NCI-H226 (cell line): ENCODE data around the gene CFC1B.
A peak's percentile ranks its signal among the peaks of the same experiment; 100 is the strongest.
"Not testable (repeated sequence)": the region's sequence is repeated elsewhere in the genome, so short reads cannot be mapped to it uniquely, and the experiment has no call there.

ENCODE experiments used
- DNase-seq: peaks from one replicate; pipeline ENCODE4 v3.0.0-alpha.2; 2015

Gene CFC1B

GRCh38 chr2:130520992-130521391 lies at the start of gene CFC1B:
CFC1B (plus strand) TSS chr2:130521222; CDS start chr2:130521485, 263 bp downstream.
- DNase-seq = not testable (repeated sequence)

- DNase-seq = not testable (repeated sequence)
These were observed 29.9 kb upstream of the CFC1B start for GRCh38 chr2:130491073-130491472.

- not testable (repeated sequence) for DNase-seq
These were observed 11.8 kb upstream of the CFC1B start, which contains the start of gene POTEI for GRCh38 chr2:130509228-130509627. POTEI (minus strand) TSS chr2:130509328; CDS start chr2:130509235, 93 bp downstream.

GRCh38 chr2:130510807-130511746 lies 9.9 kb upstream of the CFC1B start:
- DNase-seq = not testable (repeated sequence)

GRCh38 chr2:130511747-130512451 lies 9.1 kb upstream of the CFC1B start:
- DNase-seq = peak; percentile 0

GRCh38 chr2:130518516-130519106 lies 2.4 kb upstream of the CFC1B start:
- not testable (repeated sequence) for DNase-seq

GRCh38 chr2:130522390-130522789 lies 1.4 kb downstream of the CFC1B start:
- DNase-seq = not testable (repeated sequence)

GRCh38 chr2:130527365-130527967 lies 6.4 kb downstream of the CFC1B start:
- not testable (repeated sequence) for DNase-seq

- not testable (repeated sequence) for DNase-seq
These were observed 8.5 kb downstream of the CFC1B start for GRCh38 chr2:130529545-130529944.

GRCh38 chr2:130530212-130530611 lies 9.2 kb downstream of the CFC1B start:
- not testable (repeated sequence) for DNase-seq

GRCh38 chr2:130531225-130531624 lies 10.2 kb downstream of the CFC1B start:
- DNase-seq = not testable (repeated sequence)

GRCh38 chr2:130531672-130532071 lies 10.7 kb downstream of the CFC1B start:
- DNase-seq = not testable (repeated sequence)

- not testable (repeated sequence) for DNase-seq
These were observed 15.6 kb downstream of the CFC1B start for GRCh38 chr2:130536654-130537053.

GRCh38 chr2:130538271-130538670 lies 17.2 kb downstream of the CFC1B start:
- not testable (repeated sequence) for DNase-seq

GRCh38 chr2:130542789-130543188 lies 21.8 kb downstream of the CFC1B start:
- DNase-seq = not testable (repeated sequence)

GRCh38 chr2:130543785-130544528 lies 22.9 kb downstream of the CFC1B start:
- not testable (repeated sequence) for DNase-seq

GRCh38 chr2:130544978-130545377 lies 24.0 kb downstream of the CFC1B start:
- DNase-seq = not testable (repeated sequence)

GRCh38 chr2:130548418-130548817 lies 27.4 kb downstream of the CFC1B start:
- DNase-seq = not testable (repeated sequence)

- not testable (repeated sequence) for DNase-seq
These were observed 28.5 kb downstream of the CFC1B start for GRCh38 chr2:130549475-130549874.

GRCh38 chr2:130554178-130554577 lies 33.2 kb downstream of the CFC1B start:
- not testable (repeated sequence) for DNase-seq

- not testable (repeated sequence) for DNase-seq
These were observed 35.4 kb downstream of the CFC1B start for GRCh38 chr2:130556441-130556840.

GRCh38 chr2:130566165-130566564 lies 45.1 kb downstream of the CFC1B start:
- DNase-seq = not testable (repeated sequence)
